ENCODE measurements around the gene RNFT2. TPM values are rescaled to one million over a fixed set of nuclear protein-coding genes. Genes with fewer than 3 reads are reported as not detected.

RNFT2 gene
- total RNA-seq, 4 donors from 2014 or later: 0.55 TPM; not detected in 3

DNA sequence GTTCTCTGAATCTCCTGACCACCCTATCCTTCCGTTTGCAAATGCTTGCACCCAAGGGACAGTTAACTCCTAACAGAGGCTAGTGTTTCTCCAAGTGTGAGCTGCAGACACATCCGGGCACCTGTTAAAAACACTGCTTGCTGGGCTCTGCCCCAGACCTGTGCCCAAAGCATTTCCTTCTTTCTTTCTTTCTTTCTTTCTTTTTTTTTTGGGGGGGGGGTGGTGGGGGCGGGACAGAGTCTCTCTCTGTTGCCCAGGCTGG is 42.7 kb upstream of the RNFT2 start:
- TF ChIP-seq, protein P1, sequence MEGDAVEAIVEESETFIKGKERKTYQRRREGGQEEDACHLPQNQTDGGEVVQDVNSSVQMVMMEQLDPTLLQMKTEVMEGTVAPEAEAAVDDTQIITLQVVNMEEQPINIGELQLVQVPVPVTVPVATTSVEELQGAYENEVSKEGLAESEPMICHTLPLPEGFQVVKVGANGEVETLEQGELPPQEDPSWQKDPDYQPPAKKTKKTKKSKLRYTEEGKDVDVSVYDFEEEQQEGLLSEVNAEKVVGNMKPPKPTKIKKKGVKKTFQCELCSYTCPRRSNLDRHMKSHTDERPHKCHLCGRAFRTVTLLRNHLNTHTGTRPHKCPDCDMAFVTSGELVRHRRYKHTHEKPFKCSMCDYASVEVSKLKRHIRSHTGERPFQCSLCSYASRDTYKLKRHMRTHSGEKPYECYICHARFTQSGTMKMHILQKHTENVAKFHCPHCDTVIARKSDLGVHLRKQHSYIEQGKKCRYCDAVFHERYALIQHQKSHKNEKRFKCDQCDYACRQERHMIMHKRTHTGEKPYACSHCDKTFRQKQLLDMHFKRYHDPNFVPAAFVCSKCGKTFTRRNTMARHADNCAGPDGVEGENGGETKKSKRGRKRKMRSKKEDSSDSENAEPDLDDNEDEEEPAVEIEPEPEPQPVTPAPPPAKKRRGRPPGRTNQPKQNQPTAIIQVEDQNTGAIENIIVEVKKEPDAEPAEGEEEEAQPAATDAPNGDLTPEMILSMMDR (IDR thresholded peaks at IDR 0.05 in 4 of 5, conservative IDR thresholded peaks at IDR 0.05 in 1 of 5): no peak
- no peak for TF ChIP-seq POLR2A (IDR thresholded peaks at IDR 0.05)
- Histone ChIP-seq H3K27ac (no peak overlapping the region), H3K27me3 (peaks cover 24 to 31% (median 25%) of the 10 kb centered on the region in 3 donors), H3K4me3 (no peak overlapping the region), H3K36me3 (no peaks in the 10 kb centered on the region), H3K4me1 (peaks cover 14% of the 10 kb centered on the region in 2 donors), H3K9me3 (no peaks in the 10 kb centered on the region)
- DNase-seq (no peak), ATAC-seq (no peak)
- intact Hi-C loops (cut with DNase I; ENCODE audit: low total_unique reads): no loop called here
- in situ Hi-C loops (cut with MboI; ENCODE audit: low sequenced_read_pairs in 4 of 4): no loop called here

DNA sequence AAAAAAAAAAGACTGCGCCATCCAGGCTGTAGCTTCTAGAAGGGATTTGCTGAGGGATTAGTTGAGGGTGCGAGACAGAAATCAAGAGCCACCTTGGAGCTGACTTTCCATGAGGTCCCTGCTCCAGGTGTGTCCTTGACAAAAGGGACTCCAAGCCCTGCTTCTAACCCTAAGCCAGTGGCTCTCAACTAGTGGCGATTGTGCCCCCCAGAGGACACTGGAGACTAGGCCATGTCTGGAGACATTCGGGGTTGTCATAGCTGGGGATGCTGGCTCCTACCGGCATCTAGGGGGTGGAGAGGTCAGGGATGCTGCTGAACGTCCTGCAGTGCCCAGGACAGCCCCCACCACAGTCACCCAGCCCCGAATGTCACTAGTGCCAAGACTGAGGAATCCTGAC is 40.8 kb upstream of the RNFT2 start:
- no peak overlapping the region for H3K27ac ChIP-seq
- no peak overlapping the region for H3K4me3 ChIP-seq
- ATAC-seq: no peak
- no peaks in the 10 kb centered on the region for H3K9me3 ChIP-seq
- H3K4me1 ChIP-seq: peaks cover 14% of the 10 kb centered on the region in 2 donors
- TF ChIP-seq POLR2A (IDR thresholded peaks at IDR 0.05): no peak
- TF ChIP-seq, protein P1 (IDR thresholded peaks at IDR 0.05 in 4 of 5, conservative IDR thresholded peaks at IDR 0.05 in 1 of 5): no peak
- in situ Hi-C loops (cut with MboI; ENCODE audit: low sequenced_read_pairs in 4 of 4) (no loop called here), intact Hi-C loops (cut with DNase I; ENCODE audit: low total_unique reads) (no loop called here)
- DNase-seq: no peak
- no peaks in the 10 kb centered on the region for H3K36me3 ChIP-seq
- peaks cover 17 to 24% (median 23%) of the 10 kb centered on the region in 3 donors for H3K27me3 ChIP-seq

DNA sequence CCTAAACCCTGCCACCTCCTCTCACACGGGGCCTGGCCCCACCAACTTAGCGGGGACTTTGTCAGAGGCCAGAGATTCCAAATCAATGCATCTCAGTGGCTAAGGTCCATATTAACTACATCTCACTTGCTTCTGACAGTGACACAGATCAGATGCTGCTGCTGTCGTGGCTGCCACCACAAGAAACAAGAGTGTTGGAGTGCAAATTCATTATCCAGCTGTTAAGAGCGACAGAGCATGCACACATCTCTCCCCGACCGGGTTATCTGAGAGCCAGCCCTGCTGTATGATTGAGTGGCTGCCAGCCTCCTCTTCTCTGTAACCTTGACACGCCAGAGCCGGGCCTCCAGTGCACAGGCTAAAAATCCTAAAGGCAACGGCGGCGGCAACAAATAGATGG is 40.4 kb upstream of the RNFT2 start:
- in situ Hi-C loops (cut with MboI; ENCODE audit: low sequenced_read_pairs in 4 of 4): no loop called here
- Histone ChIP-seq H3K36me3 (no peaks in the 10 kb centered on the region), H3K4me3 (no peak overlapping the region), H3K27ac (no peak overlapping the region), H3K4me1 (peaks cover 14% of the 10 kb centered on the region in 2 donors), H3K27me3 (peaks cover 13 to 20% (median 19%) of the 10 kb centered on the region in 3 donors), H3K9me3 (no peaks in the 10 kb centered on the region)
- intact Hi-C loops (cut with DNase I; ENCODE audit: low total_unique reads): no loop called here
- no peak for ATAC-seq
- TF ChIP-seq, protein P1 (IDR thresholded peaks at IDR 0.05 in 4 of 5, conservative IDR thresholded peaks at IDR 0.05 in 1 of 5): no peak
- no peak for TF ChIP-seq POLR2A (IDR thresholded peaks at IDR 0.05)
- no peak for DNase-seq

DNA sequence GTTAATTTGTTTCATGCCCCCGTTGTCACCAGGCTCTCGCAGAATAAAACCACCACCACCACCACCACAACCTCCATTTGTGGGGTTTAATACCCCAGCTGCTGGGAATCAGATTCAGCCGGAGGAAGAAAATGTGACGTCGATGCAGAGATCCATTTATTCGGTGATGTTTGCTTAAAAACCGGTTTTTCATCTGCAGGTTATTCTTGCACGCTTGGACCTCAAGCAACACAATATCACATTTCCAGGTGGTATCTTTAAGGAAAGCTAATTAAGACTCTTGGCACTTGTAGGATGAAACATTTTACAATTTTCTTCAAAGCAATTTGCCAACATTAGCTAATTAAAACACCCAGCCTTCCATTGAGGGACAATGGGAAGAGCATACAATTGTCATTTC is 40.0 kb upstream of the RNFT2 start:
- peaks cover 13% of the 10 kb centered on the region in 2 donors for H3K4me1 ChIP-seq
- H3K27me3 ChIP-seq: peaks cover 9 to 16% (median 15%) of the 10 kb centered on the region in 3 donors
- no peak overlapping the region for H3K27ac ChIP-seq
- no peak overlapping the region for H3K4me3 ChIP-seq
- TF ChIP-seq, protein P1 (IDR thresholded peaks at IDR 0.05 in 4 of 5, conservative IDR thresholded peaks at IDR 0.05 in 1 of 5): no peak
- TF ChIP-seq POLR2A (IDR thresholded peaks at IDR 0.05): no peak
- H3K36me3 ChIP-seq: no peaks in the 10 kb centered on the region
- DNase-seq: no peak
- intact Hi-C loops (cut with DNase I; ENCODE audit: low total_unique reads): no loop called here
- in situ Hi-C loops (cut with MboI; ENCODE audit: low sequenced_read_pairs in 4 of 4): no loop called here
- no peak for ATAC-seq
- H3K9me3 ChIP-seq: no peaks in the 10 kb centered on the region

DNA sequence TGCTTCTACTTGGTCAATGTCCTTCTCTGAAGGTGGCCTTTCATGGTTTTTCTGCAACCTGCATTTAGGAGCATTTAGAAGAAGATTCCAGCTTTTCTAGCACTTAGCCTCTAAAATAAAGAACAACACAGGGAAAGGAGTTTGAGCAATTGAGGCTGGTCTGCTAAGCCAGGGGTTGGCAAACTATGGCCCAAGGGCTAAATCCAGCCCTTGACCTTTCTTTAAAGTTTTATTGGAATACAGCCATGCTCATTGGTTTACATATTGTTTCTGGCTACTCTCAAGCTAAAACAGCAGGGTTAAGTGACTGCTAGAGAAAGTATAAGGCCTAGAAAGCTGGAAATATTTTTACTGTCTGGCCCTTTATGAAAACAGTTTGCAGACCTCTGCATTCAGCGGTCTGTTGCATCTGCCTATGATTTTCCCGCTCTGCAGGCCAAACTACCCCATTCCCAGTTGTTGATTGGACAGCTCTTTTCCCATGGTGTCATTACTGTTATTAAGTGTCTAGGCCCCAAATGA is 39.5 kb upstream of the RNFT2 start:
- intact Hi-C loops (cut with DNase I; ENCODE audit: low total_unique reads): no loop called here
- DNase-seq: no peak
- no peak overlapping the region for H3K27ac ChIP-seq
- in situ Hi-C loops (cut with MboI; ENCODE audit: low sequenced_read_pairs in 4 of 4): no loop called here
- TF ChIP-seq, protein P1 (IDR thresholded peaks at IDR 0.05 in 4 of 5, conservative IDR thresholded peaks at IDR 0.05 in 1 of 5): no peak
- TF ChIP-seq POLR2A (IDR thresholded peaks at IDR 0.05): no peak
- H3K9me3 ChIP-seq: no peaks in the 10 kb centered on the region
- H3K4me1 ChIP-seq: peaks cover 8% of the 10 kb centered on the region in 2 donors
- no peak overlapping the region for H3K4me3 ChIP-seq
- H3K27me3 ChIP-seq: peaks cover 4 to 11% (median 10%) of the 10 kb centered on the region in 3 donors
- H3K36me3 ChIP-seq: no peaks in the 10 kb centered on the region
- no peak for ATAC-seq
